Activated naive CD4-positive, alpha-beta T cell treated with anti-CD3 and anti-CD28 coated beads, Interleukin-2, amount 50 U/mL, for 24 hours (primary cell): ENCODE data around the gene CBX2.

Experiments
- H3K27ac Mint-ChIP-seq: one replicate; pipeline ENCODE4 v1.8.0; 2021; ENCODE audit warnings: mild to moderate bottlenecking, mixed read lengths
- H3K27me3 Mint-ChIP-seq: one replicate; pipeline ENCODE4 v1.8.0; 2021; ENCODE audit warnings: mixed read lengths
- H3K36me3 Mint-ChIP-seq: one replicate; pipeline ENCODE4 v1.8.0; 2021; ENCODE audit warnings: mixed read lengths
- H3K4me1 Mint-ChIP-seq: one replicate; pipeline ENCODE4 v1.8.0; 2021; ENCODE audit warnings: mixed read lengths
- H3K4me3 Mint-ChIP-seq: one replicate; pipeline ENCODE4 v1.8.0; 2021; ENCODE audit warnings: mild to moderate bottlenecking, mixed read lengths
- H3K9me3 Mint-ChIP-seq: one replicate; pipeline ENCODE4 v1.8.0; 2021; ENCODE audit warnings: mixed read lengths

The CBX2 gene

GRCh38 chr17:79814974-79815835 is 37.3 kb downstream of the CBX2 start:
- Mint-ChIP-seq H3K36me3 (peaks cover 3% of the 10 kb centered on the region), H3K4me3 (no peak overlapping the region), H3K4me1 (peaks cover 24% of the 10 kb centered on the region), H3K27ac (no peak overlapping the region), H3K27me3 (peaks cover 29% of the 10 kb centered on the region), H3K9me3 (no peaks in the 10 kb centered on the region)

- Mint-ChIP-seq H3K27me3 (peaks cover 26% of the 10 kb centered on the region), H3K4me1 (peaks cover 21% of the 10 kb centered on the region), H3K4me3 (peak overlapping the region; percentile 42), H3K36me3 (peaks cover 3% of the 10 kb centered on the region), H3K27ac (peak overlapping the region; percentile 55), H3K9me3 (no peaks in the 10 kb centered on the region)
Measured at GRCh38 chr17:79815836-79816461, 38.0 kb downstream of the CBX2 start.

GRCh38 chr17:79818026-79818758 is 40.2 kb downstream of the CBX2 start:
- Mint-ChIP-seq H3K27me3 (peaks cover 17% of the 10 kb centered on the region), H3K9me3 (no peaks in the 10 kb centered on the region), H3K36me3 (peaks cover 3% of the 10 kb centered on the region), H3K4me1 (peaks cover 11% of the 10 kb centered on the region), H3K27ac (no peak overlapping the region), H3K4me3 (no peak overlapping the region)

- Mint-ChIP-seq H3K9me3 (no peaks in the 10 kb centered on the region), H3K27ac (no peak overlapping the region), H3K4me3 (no peak overlapping the region), H3K36me3 (peaks cover 3% of the 10 kb centered on the region), H3K4me1 (peaks cover 11% of the 10 kb centered on the region), H3K27me3 (peaks cover 18% of the 10 kb centered on the region)
Measured at GRCh38 chr17:79819085-79819484, 41.1 kb downstream of the CBX2 start.

GRCh38 chr17:79819534-79820276 is 41.8 kb downstream of the CBX2 start:
- peaks cover 12% of the 10 kb centered on the region for H3K27me3 Mint-ChIP-seq
- H3K4me3 Mint-ChIP-seq: no peak overlapping the region
- no peaks in the 10 kb centered on the region for H3K9me3 Mint-ChIP-seq
- no peaks in the 10 kb centered on the region for H3K36me3 Mint-ChIP-seq
- H3K4me1 Mint-ChIP-seq: peaks cover 5% of the 10 kb centered on the region
- no peak overlapping the region for H3K27ac Mint-ChIP-seq

- Mint-ChIP-seq H3K4me3 (no peak overlapping the region), H3K27ac (peak overlapping the region; percentile 68), H3K36me3 (no peaks in the 10 kb centered on the region), H3K27me3 (peaks cover 11% of the 10 kb centered on the region), H3K4me1 (peaks cover 4% of the 10 kb centered on the region), H3K9me3 (no peaks in the 10 kb centered on the region)
Measured at GRCh38 chr17:79820959-79821330, 43.0 kb downstream of the CBX2 start.

- peaks cover 6% of the 10 kb centered on the region for H3K27me3 Mint-ChIP-seq
- H3K4me3 Mint-ChIP-seq: no peak overlapping the region
- H3K27ac Mint-ChIP-seq: peak overlapping the region; percentile 68
- no peaks in the 10 kb centered on the region for H3K36me3 Mint-ChIP-seq
- H3K9me3 Mint-ChIP-seq: no peaks in the 10 kb centered on the region
- H3K4me1 Mint-ChIP-seq: peaks cover 5% of the 10 kb centered on the region
Measured at GRCh38 chr17:79821331-79822095, 43.6 kb downstream of the CBX2 start.

- peaks cover 3% of the 10 kb centered on the region for H3K27me3 Mint-ChIP-seq
- peaks cover 9% of the 10 kb centered on the region for H3K4me1 Mint-ChIP-seq
- no peaks in the 10 kb centered on the region for H3K36me3 Mint-ChIP-seq
- H3K4me3 Mint-ChIP-seq: no peak overlapping the region
- H3K9me3 Mint-ChIP-seq: no peaks in the 10 kb centered on the region
- no peak overlapping the region for H3K27ac Mint-ChIP-seq
Measured at GRCh38 chr17:79822583-79823124, 44.7 kb downstream of the CBX2 start.

GRCh38 chr17:79824234-79824633 is 46.3 kb downstream of the CBX2 start:
- Mint-ChIP-seq H3K4me3 (no peak overlapping the region), H3K4me1 (peaks cover 14% of the 10 kb centered on the region), H3K27me3 (peaks cover 1% of the 10 kb centered on the region), H3K9me3 (no peaks in the 10 kb centered on the region), H3K27ac (no peak overlapping the region), H3K36me3 (no peaks in the 10 kb centered on the region)

GRCh38 chr17:79824893-79825579 is 47.1 kb downstream of the CBX2 start:
- Mint-ChIP-seq H3K36me3 (no peaks in the 10 kb centered on the region), H3K9me3 (no peaks in the 10 kb centered on the region), H3K27ac (no peak overlapping the region), H3K27me3 (peaks cover 1% of the 10 kb centered on the region), H3K4me3 (no peak overlapping the region), H3K4me1 (peaks cover 15% of the 10 kb centered on the region)

GRCh38 chr17:79825580-79825921 is 47.6 kb downstream of the CBX2 start:
- Mint-ChIP-seq H3K36me3 (no peaks in the 10 kb centered on the region), H3K27me3 (peaks cover 1% of the 10 kb centered on the region), H3K9me3 (no peaks in the 10 kb centered on the region), H3K4me1 (peaks cover 15% of the 10 kb centered on the region), H3K4me3 (no peak overlapping the region), H3K27ac (no peak overlapping the region)

- Mint-ChIP-seq H3K4me3 (no peak overlapping the region), H3K9me3 (no peaks in the 10 kb centered on the region), H3K27ac (no peak overlapping the region), H3K36me3 (no peaks in the 10 kb centered on the region), H3K27me3 (peaks cover 1% of the 10 kb centered on the region), H3K4me1 (peaks cover 15% of the 10 kb centered on the region)
Measured at GRCh38 chr17:79826204-79826680, 48.3 kb downstream of the CBX2 start.

- Mint-ChIP-seq H3K36me3 (no peaks in the 10 kb centered on the region), H3K4me3 (no peak overlapping the region), H3K27me3 (peaks cover 1% of the 10 kb centered on the region), H3K9me3 (no peaks in the 10 kb centered on the region), H3K27ac (no peak overlapping the region), H3K4me1 (peaks cover 19% of the 10 kb centered on the region)
Measured at GRCh38 chr17:79826841-79827578, 49.1 kb downstream of the CBX2 start.
